HG02973 (cell line): Measurements from ENCODE around the gene TMA7.
"Not testable (repeated sequence)": the region's sequence is repeated elsewhere in the genome, so short reads cannot be mapped to it uniquely, and the experiment has no call there.

ENCODE experiments used
- ATAC-seq: cut with Tn5 transposase; IDR thresholded peaks from one replicate; pipeline ENCODE4 v1.9.1; 2021; ENCODE audit warnings: moderate library complexity; ENCODE audit not compliant: unreplicated experiment

TMA7 gene

DNA sequence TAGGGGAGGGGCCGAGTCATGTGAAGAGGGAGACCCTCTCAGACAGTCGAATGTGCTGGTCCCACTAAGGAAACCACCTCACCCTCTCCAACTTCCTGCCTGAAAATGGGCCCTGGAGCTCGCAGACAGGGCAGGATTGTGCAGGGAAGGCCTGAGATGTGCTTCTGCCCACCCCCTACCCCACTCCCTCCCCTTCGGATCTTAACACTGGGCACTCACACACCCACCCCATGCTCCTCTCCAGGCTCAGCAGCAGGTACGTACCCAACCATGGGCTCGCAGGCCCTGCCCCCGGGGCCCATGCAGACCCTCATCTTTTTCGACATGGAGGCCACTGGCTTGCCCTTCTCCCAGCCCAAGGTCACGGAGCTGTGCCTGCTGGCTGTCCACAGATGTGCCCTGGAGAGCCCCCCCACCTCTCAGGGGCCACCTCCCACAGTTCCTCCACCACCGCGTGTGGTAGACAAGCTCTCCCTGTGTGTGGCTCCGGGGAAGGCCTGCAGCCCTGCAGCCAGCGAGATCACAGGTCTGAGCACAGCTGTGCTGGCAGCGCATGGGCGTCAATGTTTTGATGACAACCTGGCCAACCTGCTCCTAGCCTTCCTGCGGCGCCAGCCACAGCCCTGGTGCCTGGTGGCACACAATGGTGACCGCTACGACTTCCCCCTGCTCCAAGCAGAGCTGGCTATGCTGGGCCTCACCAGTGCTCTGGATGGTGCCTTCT lies 26.5 kb downstream of the TMA7 start:
- no peak for ATAC-seq

DNA sequence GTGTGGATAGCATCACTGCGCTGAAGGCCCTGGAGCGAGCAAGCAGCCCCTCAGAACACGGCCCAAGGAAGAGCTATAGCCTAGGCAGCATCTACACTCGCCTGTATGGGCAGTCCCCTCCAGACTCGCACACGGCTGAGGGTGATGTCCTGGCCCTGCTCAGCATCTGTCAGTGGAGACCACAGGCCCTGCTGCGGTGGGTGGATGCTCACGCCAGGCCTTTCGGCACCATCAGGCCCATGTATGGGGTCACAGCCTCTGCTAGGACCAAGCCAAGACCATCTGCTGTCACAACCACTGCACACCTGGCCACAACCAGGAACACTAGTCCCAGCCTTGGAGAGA lies 27.0 kb downstream of the TMA7 start:
- ATAC-seq: no peak

DNA sequence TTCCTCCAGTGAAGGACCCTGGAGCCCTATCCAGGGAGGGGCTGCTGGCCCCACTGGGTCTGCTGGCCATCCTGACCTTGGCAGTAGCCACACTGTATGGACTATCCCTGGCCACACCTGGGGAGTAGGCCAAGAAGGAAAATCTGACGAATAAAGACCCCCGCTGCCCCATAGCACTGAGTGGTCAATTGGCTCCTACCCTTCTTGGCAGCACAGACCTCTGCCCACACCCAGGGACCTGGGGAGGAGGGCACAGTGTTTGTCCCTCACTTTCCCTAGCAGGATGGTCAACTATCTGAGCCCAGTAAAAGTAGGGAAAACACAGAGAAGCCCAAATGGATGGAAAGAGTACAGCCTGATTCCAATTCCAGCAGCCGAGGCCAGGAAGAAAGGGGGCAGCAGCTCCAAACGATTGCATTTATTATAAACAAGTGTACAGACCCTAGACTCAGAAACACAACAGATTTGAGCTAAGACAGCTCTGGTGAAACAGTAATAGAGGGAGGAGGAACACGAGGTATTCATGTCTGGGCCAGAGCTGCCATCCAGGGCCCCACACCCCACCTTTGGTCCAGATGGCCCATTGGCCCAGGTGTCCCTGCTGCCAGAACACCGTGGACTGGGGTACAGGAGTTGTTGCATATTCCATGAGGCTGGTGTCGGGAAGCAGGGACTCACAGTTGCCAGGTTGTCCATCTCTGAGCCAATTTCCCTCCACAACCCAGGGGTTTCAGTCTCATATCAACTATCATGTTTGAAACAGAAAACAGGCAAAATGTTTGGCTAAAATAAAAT lies 27.6 kb downstream of the TMA7 start:
- ATAC-seq: no peak

DNA sequence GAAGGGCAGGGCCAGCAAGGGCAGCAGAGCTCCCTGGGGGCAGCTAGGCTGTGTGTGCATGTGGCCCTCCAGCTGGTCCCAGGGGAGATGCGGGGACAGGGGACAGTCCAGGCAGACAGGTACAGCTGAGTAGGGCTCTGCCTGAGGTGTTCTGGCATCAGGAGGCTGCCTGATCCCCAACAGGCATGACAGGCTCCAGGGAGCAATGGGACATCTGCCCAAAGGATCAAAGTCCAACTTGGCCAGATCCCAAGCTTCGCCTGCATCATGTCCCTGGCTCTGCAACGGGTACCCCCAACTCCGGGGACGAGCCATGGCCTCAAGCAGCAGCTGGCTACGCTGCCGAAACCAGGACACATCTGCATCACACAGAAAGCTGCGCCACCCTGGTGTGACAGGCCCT lies 28.3 kb downstream of the TMA7 start:
- no peak for ATAC-seq

DNA sequence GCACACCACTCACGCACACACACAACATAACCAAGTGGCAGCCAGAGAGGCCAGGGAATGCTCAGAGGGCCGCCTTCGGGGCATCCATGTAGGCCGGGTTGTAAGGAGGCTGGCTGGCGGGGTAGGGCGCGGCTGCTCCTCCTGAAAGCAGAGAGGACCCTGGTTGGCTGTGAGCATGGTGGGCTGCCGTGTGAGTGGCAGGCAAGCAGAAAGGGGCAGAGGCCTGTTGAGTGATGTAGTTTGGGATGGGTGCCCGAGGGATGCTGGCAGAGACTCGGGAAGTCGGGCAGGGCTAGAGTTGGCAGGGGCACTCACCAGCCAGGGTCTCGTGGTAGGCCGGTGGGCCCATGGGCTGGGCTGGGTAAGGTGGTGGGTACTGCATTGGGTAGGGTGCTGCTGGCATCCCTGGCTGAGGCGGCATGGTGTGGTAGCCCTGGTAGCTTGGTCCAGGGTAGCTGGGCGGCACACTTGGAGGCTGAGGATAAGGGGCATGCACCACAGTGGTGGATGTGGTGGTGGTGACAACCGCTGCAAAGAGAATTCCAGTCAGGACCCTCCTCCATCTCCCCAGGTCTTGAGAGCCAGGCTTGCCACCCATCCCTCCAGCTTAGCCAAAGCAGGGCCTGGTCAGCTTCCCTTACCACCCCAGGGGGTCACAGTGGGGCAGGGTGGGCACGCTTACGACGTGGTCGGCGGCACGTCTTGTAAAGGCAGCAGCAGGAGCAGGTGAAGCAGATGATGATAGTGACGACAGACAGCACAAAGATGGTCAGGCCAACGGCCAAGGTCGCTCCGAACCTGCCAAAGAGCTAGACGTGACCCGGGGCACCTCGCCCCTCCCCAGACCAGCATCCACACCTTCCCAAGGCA lies 29.2 kb downstream of the TMA7 start:
- no peak for ATAC-seq

DNA sequence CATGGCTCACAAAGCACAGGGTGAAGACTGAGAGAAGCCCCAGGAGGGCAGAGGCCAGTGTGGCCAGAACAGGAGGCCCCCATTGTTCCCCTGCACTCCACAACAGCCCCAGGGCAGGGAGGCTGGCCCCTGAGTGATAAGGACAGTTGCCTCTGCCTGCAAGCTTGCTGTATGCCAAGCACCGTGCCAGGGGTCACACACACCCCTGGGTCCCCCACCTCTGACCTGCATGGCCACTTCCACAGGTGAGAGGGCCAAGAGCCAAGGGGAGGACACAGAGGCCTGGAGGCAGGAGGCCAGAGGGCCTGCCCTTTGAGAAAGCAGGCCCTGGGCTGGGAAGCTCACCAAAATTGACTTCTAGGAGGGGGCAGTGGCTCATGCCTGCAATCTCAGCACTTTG lies 30.2 kb downstream of the TMA7 start:
- no peak for ATAC-seq

DNA sequence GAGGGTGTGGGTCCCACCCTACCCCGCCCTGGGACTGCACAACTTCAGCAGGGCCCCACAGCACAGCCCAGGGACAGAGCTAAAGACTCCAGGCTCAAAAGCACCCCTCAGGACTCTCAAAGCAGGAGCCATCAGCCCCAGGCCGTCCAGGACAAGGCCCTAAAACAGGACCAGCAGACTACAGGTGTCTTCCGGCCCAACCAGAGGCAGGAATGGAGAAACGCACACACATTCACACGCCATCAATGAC lies 32.5 kb downstream of the TMA7 start:
- ATAC-seq: no peak

DNA sequence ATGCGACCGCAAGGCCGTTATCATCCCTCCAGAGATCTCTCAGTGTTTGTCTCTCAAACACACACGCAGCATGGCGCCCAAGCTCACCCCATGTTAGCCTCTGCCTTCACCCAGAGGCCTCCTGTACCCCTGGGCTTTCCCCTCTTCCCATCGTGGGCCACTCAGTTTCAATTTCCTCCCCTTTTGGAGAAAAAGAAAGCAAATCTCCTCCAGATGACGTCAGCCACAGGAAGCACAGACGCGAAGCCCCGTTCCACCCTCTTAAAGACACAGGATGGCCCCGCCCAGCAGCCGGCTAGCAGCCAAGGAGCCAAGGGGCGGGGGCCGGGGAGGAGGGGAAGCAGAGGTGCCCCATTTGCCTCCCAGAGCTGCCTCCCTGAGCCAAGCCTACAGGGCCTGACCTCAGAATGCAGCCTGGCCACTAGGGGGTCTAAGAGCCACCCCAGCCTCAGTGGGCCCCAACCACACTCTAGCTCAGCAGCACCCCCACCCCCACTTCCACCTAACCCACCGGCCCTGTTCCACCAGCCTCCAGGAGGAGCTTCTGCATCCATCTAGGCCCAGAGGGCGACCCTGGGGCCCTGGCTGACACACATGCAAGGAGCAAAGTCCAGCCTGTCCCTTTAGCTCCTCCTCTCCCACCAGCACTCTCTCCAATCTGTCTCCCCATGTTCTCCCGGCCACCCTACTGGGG lies 33.0 kb downstream of the TMA7 start:
- ATAC-seq: peak; percentile 73

DNA sequence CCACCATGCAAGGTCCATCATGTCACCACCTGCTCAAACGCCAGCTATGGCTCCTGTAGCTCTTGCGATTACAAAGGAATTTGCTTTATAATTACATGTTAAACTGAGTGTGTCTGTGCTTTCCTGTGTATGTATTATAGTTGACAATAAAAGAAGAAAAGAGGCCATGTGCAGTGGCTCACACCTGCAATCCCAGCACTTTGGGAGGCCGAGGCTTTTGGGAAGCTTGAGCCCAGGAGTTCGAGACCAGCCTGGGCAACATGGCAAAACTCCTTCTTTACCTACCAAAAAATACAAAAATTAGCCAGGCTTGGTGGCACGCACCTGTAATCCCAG lies 33.5 kb downstream of the TMA7 start:
- no peak for ATAC-seq

DNA sequence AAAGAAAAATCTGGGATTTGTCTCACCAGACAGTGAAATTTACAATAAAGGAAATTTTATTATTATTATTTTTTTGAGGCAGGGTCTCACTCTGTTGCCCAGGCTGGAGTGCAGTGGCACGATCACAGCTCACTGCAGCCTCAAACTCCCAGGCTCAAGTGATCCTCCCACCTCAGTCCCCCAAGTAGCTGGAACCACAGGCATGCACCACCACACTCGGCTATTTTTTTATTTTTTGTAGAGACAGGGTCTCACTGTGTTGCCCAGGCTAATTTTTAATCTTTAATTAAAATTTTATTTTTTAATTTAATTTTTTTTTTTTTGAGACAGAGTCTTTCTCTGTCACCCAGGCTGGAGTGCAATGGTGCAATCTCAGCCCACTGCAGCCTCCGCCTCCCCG lies 34.0 kb downstream of the TMA7 start:
- ATAC-seq: not testable (repeated sequence)

DNA sequence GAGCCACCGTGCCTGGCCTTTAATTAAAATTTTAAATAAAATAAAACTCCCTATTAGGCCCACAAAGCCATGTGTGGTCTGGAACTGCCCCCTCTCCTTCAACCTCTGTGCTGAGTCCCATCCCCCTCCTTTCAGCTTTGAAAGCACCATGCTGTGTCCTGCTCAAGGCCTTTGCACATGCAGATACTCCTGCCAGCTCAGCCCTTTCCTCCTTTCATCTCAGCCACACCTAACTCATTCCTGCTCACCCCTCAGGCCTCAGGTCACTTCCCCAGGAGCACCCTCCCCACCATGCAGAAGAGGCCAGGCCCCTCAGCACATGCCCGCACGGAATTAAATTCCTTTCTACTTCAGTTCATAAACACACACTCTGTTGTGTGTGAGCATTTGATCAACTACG lies 34.6 kb downstream of the TMA7 start:
- ATAC-seq: no peak

DNA sequence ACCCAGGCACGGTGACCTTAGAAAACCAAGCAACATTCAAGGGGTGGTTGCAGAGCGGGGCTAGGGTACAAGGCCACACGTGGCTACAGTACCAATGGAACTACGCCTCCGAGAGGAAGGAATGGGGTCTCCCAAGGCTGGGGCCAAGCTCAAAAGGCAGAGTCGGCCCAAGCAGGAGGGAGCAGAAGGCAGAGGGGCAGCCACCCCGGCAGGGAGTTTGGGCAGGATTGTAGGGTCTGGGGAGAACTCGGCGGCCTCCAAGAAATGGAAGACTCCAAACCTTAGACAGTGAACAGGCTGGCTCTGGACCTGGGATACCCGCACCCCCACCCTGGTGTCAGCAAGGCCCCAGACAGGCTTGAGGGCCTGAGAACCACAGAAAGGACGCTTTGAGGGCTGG lies 35.1 kb downstream of the TMA7 start:
- ATAC-seq: no peak

DNA sequence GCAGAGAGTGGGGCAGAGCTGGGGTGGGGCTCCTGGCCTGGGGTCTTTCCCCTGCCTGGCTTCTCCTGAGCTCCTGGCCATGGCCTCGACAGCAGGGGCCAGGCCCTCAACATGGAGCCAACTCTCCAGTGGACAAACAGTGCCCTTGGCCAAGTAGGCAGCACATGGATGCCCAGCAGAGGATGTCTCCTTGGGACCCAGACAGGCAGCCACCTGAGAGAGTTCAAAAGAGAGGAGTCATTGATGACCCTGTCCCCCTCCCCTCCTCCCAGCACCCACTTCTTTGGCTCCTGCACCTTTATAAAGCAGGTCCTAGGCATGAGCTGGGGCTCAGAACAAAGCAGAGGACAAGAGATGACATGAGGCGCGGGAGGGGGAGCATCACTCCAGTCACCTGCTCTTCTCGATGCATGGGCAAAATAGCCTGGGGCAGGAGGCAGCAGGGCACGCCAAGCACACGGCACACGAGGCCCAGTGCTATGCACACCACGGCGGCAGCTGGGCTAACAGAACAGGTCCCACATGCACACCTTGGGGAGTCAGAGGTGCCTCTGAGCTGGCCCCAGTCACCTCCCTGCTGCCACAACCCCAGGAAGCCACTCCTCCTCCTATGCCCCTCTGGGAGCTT lies 36.5 kb downstream of the TMA7 start:
- ATAC-seq: no peak

DNA sequence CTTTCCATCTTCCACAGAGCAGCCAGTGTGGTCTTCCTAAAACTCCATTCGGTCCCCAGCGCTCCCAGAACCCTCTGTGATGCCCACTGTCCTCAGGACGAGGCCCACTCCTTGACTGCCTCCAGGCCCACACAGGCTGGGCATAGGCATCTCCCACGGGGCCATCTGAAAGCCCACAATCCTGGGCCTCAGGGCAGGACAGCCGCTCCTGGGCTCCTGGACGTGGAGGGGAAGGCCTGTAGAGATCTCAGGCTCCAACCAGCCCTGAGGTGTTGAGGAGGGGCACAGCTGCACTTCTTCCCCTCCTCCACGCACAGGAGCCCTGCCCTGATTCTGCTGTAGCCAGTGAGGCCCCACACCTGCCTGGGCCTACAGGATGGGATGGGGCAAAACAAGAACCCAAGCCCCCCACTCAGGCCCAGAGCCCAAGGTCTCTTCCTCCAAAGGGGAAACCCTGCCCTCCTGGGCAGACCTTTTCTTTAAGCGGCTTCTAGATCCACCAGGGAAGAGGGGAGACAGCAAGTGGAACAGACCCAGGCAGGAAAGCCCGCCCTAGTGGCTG lies 38.0 kb downstream of the TMA7 start:
- no peak for ATAC-seq

DNA sequence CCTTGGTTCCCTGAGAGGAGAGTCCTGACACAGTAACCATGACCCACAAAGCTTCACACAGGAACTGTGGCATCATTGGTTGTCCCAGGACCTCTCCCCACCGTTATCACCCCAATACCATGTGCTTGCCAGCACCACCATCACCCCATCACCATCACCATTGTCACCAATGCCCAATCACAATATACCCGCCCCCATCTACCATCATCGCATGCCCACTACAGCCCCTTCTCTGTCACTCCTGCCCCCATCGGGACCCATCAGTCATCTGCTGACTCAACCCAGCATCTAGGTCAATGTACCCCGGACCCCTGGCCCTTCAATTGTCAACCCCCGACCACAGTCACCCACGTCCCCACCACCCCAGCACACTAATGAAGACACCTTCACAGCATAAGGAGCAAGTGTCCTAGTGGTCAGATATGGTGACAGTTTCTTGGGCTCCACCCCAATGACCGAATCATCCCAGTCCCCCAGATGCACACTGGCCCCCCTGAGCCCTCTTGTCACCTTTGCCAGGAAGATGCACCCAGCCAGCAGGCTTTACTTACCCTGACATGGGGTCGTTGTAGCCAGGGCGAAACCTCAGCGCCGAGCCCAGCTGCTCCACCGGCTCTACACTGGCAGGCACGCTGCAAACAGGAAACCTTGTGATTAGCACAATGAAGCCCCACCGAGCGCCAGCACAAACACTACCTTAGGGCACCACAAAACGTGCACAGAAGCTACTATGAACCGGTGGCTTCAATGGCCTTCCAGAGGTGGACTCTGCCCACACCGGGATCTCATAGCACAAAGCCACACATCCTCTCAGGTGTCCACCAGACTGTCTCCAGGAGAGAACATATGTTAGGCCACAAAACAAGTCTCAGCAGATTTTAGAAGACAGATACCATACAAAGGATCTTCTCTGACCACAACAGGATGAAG lies 38.8 kb downstream of the TMA7 start:
- no peak for ATAC-seq

DNA sequence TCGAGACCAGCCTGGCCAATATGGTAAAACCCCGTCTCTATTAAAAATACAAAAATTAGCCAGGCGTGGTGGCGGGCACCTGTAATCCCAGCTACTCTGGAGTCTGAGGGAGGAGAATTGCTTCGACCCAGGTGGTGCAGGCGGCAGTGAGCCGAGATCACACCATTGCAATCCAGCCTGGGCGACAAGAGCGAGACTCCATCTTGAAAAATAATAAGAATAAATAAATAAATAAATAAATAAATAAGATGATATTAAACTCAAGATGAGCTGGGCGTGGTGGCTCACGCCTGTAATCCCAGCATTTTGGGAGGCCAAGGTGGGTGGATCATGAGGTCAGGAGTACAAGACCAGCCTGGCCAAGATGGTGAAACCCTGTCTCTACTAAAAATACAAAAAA lies 40.8 kb downstream of the TMA7 start:
- ATAC-seq: not testable (repeated sequence)

DNA sequence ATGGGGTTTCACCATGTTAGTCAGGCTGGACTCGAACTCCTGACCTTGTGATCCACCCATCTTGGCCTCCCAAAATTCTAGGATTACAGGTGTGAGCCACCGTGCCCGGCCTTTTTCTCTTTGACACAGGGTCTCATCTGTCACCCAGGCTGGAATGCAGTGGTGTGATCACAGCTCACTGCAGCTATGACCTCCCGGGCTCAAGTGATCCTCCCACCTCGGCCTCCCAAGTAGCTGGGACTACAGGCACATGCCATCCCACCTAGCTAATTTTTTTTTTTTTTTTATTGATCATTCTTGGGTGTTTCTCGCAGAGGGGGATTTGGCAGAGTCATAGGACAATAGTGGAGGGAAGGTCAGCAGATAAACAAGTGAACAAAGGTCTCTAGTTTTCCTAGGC lies 42.8 kb downstream of the TMA7 start:
- not testable (repeated sequence) for ATAC-seq

DNA sequence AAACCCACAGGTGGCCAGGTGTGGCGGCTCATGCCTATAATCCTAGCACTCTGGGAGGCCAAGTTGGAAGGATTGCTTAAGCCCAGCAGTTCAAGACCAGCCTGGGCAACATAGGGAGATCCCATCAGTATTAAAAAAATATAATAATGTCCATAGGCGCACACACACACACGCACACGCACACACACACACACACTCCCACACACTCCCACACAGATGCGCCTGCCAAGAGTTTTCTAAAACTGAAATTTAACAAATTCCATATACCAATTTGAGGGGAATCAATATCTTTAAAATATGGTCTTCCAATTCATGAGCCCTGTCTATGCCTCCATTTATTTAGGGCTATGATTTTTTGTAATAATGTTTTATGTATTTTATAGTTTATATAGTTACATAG lies 46.9 kb downstream of the TMA7 start:
- no peak for ATAC-seq

DNA sequence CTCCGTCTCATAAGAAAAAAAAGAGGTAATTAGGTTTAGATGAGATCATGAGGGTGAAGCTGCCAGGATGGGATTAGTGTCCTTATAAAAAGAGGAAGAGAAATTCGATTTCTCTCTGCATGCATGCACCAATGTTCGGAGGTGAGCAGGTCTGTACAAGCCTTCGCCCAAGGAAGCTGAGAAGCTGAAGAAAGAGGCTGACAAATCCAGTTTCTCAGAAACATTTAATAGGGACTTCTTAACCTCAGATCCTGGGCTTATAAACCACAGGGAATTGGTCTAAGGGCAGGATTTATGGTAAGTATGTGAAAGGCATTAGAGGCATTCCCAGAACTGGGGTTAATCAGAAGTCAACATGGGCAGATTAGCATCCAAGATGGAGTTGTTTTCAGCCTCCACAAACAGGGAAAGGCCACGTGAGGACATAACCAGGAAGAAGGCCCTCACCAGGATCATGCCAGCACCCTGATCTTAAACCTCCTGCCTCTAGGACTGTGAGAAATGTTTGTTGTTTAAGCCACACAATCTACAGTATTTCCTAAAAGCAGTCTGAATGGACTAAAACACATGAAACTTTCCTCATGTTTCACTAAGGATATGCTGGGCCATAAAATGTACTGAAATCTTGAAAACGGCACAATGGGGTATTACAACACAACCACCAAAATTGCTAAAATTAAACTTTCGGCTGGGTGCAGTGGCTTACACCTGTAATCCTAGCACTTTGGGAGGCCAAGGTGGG lies 52.6 kb downstream of the TMA7 start:
- no peak for ATAC-seq
